Kidney tubule cell (primary cell): ENCODE results near the gene FXYD2.

Experiments
- DNase-seq: peaks from one replicate; pipeline ENCODE4 v3.0.0-alpha.2; 2018; ENCODE audit warnings: low spot score

The FXYD2 gene

DNA sequence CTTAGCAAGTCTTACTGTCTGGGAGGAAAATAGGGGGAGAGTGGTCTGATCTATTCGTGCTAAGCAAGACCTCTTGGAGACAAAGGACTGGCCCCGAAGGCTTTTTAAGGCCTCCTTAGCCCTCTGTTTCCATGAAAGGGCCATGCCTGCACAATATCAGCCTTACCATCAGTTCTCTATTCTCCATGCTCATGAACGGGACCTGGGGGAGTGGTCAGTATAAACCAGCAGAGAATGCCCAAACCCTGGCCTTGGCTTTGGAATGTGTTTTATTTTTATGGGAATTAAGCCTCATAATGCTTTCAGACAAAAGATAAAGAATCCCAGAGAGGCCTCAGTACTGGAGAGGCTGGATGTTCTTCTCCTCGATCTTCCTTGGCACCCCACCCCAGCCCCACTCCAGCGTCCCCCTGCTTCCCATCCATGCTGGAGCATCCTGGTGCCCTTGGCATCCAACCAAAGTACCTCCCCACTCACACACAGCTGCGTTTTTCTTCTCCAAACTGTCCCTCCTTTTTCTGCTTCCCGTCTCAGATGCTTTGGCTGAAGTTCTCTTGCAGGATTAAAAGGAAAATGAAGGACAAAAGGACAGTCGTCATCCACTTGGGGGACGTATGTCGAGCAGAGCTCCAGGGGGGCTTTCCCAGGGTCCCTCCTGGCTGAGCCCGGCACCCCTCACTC, 33.3 kb upstream of the FXYD2 start:
- DNase-seq = no peak

DNA sequence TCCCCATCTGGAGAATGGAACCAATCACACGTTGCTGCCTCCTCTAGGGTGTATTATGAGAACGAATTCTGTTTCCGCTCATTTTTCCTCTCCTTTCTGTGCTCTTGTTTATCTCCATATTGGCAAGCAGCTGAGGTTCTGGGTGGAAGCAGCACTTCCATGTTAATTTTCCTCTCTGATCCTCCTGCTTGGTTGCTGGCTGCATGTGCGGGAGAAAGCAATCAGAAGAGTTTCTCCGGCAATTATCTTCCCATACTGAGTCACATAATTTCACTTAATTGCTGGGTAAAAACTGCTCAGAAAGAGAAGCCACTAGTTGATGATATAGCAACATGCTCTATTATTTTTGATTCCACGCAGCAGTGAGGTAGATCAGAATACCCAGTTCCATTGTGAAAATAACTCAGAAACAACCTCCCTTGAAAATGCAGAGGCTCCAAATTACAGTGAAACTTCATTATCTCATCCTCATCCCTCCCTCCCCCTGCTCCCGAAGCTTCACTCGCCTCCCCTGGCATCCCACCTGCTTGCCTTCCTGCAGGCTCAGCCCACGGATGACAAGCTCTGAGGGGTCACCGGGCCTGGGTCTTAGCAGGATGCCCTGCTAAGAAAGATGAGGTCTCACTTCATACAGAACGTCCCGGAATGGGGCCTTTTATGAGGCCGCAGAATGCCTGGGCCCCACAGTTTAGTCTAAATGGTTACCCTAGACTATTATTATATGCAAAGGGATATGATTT, 31.5 kb upstream of the FXYD2 start:
- DNase-seq = no peak

DNA sequence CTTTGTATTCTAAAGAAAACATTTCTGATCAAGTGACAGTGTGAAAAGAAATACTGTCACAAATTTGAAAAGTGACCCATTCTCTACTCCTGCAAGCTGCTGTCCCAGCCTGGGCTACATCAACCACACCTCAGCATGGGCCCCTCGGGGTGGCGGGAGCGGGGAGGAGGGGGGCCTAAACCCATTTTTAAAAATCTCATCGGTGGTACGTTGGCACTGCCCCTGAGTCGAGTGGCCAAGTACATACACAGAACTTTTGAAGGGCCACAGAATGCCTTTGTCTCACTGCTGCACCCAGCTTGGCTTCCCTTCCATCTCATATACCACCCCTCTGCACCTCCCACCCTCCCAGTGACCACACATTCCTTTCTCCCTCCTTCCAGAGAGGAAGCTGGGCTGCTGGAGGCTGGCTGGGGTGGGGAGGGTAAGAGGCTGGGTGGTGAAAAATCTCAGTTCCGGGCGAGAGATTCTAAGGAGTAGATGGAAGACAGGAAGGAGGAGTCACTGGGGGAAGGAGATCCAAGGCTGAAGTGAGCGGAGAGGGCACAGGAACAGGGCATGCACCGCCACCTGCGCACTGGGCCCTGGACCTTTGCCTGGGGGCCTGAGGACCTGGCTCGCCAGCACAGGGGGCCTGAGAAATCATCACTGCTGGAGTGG, 30.8 kb upstream of the FXYD2 start:
- no peak for DNase-seq

DNA sequence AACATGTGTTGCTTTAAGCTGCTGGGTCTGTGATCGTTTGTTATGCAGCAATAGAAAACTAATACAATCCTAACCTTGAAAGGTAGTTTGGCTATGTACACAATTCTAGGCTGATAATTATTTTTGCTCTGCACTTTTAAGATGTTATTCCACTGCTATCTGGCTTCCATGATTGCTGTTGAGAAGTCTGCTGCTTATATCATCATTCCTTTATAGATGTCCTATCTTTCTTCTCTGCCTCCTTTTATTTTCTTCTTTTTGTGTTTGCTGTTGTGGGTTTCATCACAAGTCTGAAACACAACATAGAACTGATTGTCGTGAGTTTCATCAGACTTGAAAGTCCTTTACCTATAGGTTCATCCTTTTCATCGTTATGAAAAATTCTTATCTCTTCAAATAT, 27.8 kb upstream of the FXYD2 start:
- no peak for DNase-seq

DNA sequence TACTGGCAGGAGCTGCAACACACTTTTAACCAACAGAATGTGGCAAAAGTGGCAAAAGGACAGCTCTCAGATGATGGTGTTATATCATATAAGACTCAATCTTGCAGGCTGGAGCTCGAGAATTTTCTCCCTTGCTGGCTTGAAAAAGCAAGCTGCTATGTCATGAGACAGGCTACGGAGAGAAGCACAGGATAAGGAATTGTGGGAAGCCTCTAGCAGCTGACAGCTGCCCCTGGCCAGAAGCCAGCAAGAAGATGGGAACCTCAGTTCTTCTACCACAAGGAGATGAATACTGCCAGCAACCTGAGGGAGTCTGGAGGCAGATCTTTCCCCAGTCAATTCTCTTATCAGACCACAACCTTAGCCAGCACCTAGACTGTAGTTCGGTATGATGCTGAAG, 27.3 kb upstream of the FXYD2 start:
- DNase-seq = no peak

DNA sequence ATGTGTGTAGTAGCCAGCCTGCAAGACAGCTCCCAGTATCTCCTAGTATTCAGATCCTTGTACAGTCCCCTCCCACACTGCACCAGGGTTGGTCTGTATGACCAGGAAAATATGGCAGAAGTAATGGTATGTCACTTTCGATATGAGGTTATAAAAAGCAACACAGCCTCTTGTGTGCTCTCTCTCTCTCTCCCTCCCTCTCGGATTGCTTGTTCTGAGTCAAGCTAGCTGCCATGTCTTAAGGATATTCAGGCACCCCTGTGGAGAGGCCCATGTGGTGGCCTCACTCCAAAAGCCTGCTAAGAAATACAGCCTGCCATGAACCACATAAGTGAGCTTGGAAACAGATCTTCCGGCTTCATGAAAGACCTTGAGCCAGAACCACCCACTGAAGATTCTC, 26.6 kb upstream of the FXYD2 start:
- no peak for DNase-seq

DNA sequence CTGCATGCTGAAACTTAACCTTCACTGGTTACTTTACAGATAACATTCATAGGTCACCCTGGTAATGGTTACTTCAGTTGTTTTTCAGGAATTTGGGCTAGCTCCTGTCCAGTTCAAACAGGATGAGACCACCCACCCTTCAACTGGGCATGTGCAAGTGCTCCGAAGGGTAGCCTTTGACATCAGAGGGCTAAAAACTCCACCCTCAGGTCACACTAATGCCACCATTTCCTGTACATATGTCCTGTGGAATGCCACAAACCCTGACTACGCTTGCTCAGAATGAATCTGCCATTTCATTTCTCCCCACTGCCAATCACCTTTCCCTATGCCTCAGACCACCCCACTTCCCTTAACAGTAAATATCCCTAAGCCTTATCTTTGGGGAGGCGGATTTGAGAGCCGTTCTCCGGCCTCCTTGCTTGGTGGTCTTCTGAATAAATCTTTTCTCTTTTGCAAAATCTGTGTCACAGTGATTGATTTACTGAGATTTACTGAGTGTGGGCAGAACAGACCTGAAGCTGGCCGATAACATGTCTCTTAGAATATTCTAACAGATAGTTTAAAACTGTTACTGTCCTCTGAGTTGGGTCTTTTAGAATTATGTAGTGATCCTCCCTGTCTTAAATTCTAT, 25.4 kb upstream of the FXYD2 start:
- DNase-seq = no peak

DNA sequence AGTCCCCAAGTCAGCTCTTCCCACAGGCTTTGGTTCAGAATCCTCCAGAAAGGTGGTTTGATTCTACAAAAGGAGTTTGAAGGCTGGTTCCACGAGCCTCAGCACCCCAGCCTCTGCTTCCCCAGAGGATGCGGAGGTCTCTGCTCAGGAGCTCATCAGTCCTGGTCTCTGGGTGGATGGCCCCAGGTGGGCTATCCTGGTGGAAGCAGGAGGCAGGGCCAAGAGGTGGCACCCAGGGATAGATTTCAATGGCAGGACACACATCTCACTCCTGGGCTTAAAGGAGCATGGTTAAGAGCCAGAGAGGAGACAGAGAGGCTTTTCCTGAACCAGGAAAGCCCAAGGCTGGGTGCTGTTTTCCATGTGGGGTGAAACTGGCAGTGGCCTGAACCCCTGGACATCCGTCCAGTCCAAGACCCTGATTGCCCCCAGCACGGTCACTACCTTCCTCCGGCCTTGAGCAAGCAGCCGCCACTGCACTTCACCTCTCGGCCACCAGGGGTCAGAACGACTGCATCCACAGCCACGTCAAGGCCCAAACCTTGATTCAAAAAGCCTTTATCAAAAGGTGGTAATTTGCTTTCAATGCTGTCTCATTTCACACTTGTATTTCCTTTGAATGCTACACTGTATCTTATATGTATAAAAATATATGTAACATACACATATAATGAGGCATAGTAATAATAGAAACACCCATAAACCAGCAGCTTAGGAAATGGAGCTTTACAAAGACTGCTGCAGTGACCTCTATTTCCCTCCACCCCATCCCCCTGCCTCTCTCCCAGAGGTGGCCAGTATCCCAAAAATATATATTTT, 19.3 kb upstream of the FXYD2 start:
- peak; percentile 68 for DNase-seq

DNA sequence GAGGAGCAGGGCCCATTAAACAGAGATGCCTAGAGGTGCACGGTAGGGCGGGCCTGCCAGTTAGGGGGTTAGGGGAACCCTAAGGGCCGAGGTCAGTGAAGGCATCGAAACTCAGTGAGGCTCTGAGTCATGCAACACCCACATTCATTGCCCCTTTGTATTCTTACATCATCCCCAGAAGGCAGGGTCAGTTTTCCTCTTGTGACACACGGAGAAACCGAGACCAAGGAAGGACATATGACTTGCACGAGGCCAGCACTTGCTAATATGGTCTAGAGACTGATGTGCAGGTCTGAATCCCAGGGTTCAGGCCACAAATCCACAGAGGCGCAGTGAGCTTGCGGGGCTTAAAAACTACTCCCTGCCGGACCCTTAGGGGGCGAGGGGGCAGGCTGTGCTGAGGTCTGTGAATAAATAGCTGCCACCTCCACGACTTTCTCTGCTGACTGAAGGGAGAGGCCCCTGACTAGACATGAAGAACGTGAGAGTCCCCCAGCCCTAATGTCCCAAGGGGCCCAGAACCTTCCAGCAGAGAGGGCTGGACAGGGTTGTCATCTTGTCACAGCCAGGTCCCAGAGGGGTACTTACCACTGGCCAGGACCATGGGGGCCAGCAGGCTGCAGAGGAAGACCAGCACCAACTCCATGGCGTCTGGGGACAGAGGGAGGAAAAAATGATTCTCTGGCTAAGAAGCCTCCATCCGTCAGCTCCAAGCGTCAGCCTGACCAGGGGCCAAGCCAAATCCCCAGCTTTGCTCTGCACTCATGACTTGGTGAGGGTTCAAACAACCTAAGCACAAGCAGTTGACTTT, 17.8 kb upstream of the FXYD2 start:
- DNase-seq = peak; percentile 71

DNA sequence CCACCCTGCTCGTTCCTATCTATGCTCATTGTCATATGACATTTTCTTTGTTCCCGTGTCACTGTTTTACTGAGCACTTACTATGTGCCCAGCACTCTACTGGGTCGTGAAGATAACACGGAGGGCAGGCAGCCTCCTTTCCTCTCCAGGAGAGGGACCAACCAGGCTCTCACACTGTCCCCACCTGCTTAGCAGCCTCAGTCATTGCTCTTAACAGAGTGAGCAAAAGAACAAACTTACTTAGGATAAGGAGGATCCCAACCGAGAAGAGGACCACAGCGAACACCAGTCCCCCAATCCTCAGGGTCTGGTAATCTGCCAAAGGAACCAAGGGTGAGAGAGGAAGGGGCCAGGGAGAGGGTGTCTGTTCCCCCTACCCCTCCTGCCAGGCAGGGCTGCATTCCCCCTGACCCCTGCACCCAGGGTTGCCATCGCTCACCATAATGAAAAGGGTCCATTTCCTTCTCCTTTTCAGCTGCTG, 17.0 kb upstream of the FXYD2 start:
- no peak for DNase-seq

DNA sequence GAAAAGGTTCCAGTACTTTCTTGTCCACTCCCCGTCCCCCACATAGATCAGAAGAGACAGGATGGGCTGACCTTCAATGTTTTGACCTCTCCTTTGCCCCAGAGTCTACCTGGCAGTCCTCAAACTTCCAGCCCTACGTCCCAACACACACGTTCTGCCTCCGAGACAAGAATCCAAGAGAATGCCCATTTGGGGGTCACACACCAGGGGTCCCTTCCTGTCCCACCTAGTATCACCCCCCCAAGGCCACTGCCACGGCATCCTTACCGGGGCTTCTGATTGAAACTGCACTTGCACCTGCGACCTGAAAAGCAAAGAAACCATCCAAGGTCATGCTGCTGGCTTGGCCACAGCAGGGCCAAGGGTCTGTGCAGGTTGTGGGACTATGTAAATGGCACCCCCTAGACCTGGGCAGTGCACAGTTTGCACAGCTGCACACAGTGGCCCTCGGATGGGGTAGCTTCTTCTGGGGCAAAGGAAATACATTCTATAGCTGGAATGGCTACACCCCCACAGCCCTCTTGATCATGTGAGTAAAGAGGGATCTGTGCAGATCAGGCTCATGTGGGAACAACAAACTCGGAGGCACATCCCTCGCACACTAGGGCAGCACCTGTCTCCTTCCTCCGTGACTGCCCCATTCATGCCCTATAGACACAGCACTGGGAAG, 16.5 kb upstream of the FXYD2 start:
- no peak for DNase-seq

DNA sequence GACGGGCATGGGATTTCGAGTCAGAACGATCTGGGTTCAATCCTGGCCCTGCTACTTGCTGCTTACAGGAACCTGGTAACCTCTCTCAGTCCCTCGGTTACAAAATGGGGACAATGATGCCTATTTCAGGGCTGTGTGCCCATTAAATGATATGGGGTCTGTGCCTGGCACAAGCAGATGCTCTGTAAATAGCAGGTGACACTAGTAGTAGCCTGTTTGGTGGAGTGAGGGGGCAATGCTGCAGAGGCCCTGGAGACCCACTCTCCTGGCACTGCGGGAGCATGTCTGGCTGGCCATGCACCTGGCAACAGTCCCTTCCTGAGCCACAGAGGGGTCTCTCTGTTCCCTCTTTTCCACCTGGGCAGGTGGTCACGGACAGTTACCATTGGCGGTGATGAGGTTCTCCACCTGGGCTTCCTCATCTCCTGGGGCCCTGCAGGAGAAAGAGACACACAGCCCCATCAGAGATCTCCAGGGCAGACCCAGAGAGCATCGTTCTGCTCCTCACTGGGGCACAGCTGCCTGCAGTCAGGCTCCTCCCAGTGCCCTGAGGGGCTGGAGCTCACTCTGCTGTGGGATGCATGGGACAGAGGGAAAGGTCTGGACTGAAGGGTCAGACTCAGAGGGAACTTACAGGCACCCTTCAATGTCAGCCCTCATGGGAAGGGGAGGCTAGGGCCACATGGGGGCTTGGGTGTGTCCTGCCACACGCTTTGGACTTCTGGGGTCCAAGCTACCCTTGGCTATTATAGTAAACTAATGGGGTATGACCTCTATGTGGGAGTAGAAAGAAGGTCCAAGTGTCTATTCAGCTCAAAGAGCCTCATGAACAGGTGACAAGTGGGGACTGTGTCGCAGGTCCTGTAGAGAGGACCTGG, 15.6 kb upstream of the FXYD2 start:
- DNase-seq = no peak

DNA sequence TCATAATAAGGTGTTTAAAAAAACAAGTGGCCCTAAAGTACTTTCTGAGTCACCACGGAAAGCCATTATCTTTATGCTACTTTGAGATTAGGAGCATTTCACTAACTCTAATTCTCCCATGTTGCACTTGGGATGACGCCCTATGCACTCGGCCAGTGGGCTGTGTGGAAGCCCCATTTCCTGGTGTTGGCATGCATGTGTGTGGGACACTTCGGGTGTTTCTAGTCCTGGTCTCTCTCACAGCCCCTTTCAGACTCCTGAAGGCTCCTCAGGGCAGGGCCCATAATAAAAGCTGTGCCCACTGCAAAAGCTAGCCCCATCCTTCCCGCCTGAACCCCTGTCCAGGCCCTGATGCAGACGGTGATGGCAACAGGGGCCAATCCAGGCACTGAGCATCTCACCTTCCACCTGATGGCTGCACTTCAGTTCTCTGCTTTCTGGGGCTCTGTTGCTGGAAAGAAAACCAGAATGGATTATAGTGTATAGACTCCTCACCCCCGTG, 14.9 kb upstream of the FXYD2 start:
- no peak for DNase-seq

DNA sequence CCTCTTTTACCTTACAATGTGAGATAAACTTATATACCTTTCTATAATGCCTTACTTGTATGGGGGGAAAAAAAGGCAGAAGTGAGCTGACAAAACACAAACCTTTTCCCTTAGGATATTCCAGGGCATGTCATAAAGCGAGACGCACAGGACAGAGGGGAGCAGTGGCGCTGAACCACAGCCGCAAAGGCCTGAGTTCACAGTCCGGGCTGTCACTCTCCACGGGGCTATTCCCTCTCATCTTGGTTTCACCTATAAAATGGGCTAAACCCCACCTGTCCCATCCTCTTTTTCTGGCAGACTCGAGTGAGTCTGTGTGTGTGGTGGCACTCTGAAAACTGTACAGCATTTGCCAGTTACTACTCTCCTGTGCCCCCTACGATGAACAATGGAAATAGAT, 14.4 kb upstream of the FXYD2 start:
- DNase-seq = no peak

DNA sequence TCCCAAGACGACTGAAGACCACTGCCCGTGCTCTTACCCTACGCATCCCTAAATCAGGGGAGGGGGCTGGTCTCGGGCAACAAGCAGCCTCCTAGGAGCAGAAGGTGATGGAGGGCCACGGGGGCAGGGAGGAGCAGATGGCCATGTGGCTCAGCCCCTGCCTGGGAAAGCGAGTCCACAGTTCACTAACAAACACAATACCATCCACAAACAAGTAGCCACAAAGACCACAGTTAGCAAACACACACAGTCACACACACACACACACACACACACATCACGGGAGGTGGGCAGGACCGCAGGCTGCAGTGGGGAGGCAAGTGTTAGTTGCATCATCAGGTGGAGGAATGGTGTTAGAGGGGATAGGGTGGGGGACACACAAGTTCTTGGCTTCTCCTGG, 13.2 kb upstream of the FXYD2 start:
- DNase-seq = no peak

DNA sequence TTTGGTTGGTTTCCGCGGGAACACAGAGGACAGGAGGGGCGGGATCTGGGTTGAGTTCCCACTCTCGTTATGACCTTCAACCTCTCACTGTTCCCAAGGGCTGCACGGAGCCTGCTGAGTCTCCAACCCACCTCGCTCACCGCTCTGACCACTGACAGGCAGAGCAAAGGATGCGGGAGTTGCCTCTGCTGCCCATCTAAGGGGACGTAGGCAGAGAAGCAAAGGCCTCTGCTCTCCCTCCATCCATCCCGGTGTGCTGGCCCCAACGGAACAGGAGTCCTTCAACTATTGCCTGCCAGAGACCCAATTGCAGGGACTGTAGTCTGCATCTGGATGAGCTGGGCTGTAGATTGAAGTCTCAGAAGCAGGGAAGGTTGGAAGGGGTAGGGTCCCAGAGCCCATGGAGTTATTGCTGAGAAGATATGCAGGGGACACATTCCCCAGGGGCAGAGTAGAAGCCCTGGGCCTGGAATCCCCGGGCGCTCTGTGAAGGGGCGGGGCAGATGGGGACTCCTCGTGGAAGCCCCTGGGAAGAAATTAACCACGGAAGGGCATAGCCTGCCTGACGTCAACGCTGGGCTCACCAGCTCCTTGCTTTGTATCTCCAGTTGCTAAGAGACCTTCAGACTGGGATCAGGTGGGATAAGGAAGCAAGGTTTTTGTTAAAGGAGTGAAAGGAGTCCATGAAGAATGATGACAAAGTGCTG, 12.7 kb upstream of the FXYD2 start:
- peak; percentile 59 for DNase-seq

DNA sequence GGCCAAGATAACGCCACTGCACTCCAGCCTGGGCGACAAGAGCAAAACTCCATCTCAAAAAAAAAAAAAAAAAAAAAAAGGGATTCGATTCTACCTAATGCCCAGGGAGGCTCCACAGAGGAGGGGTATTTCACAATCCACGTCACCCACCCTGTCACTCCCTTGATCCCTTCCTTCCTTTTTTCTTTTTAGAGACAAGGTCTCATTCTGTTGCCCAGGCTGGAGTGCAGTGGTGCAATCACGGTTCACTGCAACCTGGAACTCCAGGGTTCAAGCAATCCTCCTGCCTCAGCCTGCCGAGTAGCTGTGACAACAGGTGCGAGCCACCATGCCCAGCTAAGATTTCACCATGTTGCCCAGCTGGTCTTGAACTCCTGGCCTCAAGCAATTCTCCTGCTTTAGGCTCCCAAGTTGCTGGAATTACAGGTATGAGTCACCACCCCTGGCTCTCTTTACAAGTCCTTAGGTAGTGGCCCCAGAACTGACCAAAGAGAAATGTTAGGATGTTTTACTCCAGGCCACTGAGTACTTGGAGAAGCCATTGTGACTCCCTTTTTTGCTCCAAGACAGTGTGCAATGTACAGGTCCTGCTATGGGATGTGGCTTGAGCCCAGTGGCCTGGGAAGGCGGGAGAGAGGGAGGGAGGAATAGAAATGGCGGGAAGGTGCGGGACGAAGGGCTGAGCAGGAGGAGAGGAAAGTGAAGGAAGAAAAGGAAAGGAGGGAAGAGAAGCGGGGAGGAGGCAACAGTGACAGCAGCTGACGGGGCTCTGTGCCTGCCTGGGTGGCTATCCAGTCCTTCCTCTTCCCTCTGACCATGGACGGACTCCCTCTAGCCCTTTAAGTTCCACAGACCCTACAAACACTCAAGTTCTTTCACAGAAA, 11.8 kb upstream of the FXYD2 start:
- no peak for DNase-seq

DNA sequence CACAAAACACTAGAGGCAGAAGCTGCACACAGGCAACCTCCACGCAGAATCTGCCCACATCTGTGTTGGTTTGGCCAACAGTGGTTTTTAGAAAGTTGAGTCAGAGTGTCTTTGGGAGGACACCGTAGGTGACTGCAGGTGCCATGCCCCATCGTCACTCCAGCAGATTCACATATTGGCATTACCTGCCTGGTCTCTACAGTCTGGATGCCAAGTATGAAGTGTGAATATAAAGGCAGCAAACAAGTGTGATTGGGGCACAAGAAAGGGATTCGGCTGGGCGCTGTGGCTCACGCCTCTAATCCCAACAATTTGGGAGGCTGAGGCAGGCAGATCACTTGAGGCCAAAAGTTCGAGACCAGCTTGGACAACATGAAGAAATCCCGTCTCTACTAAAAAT, 11.0 kb upstream of the FXYD2 start:
- no peak for DNase-seq
